NCI-H146 treated with DMSO at 0.1 percent for 48 hours (cell line): Measurements from ENCODE around the gene MORC3.

Experiments
- DNase-seq: peaks from one replicate; lab custom pipeline; 2025; ENCODE audit not compliant: unreplicated experiment; lab: John Stamatoyannopoulos, UW

MORC3 gene

DNA sequence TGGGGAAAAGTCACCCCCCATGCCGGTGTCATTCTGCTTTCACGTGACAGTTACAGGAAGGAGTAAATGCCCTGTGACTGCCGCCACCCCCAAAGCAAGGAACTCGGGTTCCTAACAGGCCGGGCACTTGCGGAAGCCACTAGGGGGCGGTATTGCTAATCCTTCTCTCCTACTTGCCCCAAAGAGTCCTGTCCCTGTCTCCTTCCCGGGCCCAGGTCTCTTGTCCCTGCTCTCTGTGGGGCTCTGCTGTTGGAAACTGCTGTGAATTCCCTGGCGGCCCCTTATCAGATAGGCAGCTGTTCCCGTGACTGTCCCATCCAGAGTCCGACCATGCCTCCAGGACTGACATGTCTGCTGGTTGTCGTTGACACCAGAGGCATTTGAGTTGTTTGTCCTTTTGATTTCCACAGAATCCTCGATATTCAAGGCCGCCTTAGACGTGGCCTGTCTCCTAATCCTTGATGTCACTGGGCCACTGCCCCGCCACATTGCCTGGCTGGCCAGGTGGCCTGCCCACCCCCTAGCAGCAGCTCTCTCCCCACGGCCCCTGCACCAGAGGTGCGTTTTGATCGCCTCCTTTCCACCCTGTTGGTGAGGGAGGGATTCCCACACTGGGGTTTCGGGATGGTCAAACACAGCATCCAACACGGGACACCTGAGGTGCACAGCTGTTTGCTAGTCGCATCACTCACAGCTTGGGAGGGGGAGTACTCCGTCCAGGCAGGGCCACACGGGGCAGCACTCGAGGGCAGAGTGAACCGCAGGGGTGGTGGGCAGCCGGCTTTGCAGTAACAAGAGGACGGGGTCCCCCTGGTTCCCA lies 102.5 kb downstream of the MORC3 start:
- DNase-seq: no peak

DNA sequence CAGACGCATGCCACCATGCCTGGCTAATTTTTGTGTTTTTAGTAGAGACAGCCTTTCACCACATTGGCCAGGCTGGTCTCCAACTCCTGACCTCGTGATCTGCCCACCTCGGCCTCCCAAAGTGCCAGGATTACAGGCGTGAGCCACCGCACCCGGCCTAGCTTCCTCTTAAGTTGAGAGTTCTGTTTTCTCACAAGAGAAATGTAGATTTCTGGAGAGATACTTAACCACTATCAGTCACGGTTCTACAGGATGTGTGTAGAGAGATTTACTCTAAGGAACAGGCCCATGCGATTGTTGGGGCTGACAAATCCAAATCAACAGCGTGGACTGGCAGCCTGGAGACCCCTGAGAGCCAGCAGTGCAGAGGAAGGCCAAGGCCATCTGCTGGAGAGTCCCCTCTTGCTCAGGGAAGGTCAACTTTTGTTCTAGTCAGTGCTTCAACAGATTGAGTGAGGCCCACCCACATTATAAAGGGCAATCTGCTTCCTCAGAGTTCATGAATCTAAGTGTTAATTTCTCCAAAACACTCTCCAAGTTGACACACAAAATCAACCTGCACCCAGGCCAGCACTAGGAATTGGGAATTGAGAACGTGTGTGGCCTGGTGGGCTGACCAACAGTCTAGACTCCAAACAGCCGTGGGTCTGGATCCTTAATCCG lies 103.9 kb downstream of the MORC3 start:
- DNase-seq: no peak

DNA sequence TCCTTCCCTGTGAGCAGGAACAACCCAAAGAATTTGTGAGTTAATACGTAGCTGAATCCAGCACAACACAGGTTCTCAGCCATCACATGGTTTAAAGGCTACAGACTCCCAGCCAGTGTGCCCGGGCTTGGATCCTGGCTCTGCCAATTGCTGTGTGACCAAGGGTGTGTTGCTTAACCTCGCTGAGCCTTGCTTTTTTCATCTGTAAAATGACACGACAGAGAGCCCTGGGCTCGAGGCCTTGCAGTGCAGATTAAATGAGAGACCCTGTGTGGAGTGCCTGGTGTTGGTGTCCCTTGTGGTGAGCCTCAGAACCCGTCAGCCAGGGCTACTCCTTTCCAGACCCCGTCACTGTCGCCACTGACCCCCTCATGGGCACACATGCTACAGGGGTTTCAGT lies 104.6 kb downstream of the MORC3 start:
- DNase-seq: no peak

DNA sequence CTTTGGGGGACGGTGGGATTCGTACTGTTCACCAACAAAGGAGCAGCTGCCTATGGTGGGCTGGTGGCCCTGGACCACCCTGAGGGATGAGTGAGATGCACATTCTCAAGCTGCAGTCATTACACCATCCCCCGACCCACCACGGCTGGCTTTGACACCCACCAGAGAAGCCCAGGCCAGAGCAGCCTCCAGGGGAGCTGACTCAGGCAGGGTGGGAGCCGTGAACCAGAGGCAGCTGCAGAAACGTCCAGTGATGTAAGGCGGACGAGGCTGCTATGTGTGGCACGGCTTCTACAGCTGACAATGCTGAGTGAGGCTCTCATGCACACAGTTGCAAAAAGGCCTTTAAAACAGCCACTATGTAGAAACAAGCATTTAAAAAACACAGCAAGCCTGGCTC lies 105.3 kb downstream of the MORC3 start:
- no peak for DNase-seq
